ENCODE results near the gene C9orf50.

GRCh38 chr9:129581505-129582189 is 39.3 kb downstream of the C9orf50 start:
- TF ChIP-seq CTCF (IDR thresholded peaks at IDR 0.05), result no peak
- no peak for TF ChIP-seq POLR2A (IDR thresholded peaks at IDR 0.05; ENCODE audit: low read length)
- TF ChIP-seq MAX (IDR thresholded peaks at IDR 0.05), result no peak
- TF ChIP-seq KDM1A (IDR thresholded peaks at IDR 0.05; ENCODE audit: low read depth), result no peak
- no peak for TF ChIP-seq RAD21 (conservative IDR thresholded peaks at IDR 0.05 in 1 of 2, IDR thresholded peaks at IDR 0.05 in 1 of 2)
- no peak for TF ChIP-seq CBX8 (IDR thresholded peaks at IDR 0.05)
- no peak for TF ChIP-seq CEBPB (IDR thresholded peaks at IDR 0.05)
- no peak for TF ChIP-seq TP53 (CRISPR knock-in tag; IDR thresholded peaks at IDR 0.05)
- TF ChIP-seq MYC (IDR thresholded peaks at IDR 0.05; ENCODE audit: borderline replicate concordance, low read length), result no peak
- no peak for TF ChIP-seq RFX5 (IDR thresholded peaks at IDR 0.05)
- TF ChIP-seq USF2 (IDR thresholded peaks at IDR 0.05), result no peak
- no peak for TF ChIP-seq EP300 (IDR thresholded peaks at IDR 0.05)

Data from A549 (cell line).